ENCODE measurements around the gene ARHGAP9.
"Not testable (repeated sequence)": the region's sequence is repeated elsewhere in the genome, so short reads cannot be mapped to it uniquely, and the experiment has no call there.

Gene ARHGAP9

GRCh38 chr12:57479376-57480115 is at the start of gene ARHGAP9:
Gene ARHGAP9, minus strand, starts transcription at chr12:57479866. Its CDS starts 460 bp downstream, at chr12:57479406.
- DNase-seq, result no peak

- DNase-seq, result no peak
Measured at GRCh38 chr12:57528831-57529555, 49.3 kb upstream of the ARHGAP9 start.

- no peak for DNase-seq
Measured at GRCh38 chr12:57528176-57528575, 48.5 kb upstream of the ARHGAP9 start.

- no peak for DNase-seq
Measured at GRCh38 chr12:57527184-57527583, 47.5 kb upstream of the ARHGAP9 start.

- no peak for DNase-seq
Measured at GRCh38 chr12:57526477-57527126, 46.9 kb upstream of the ARHGAP9 start.

- DNase-seq, result no peak
Measured at GRCh38 chr12:57525615-57526383, 46.1 kb upstream of the ARHGAP9 start.

GRCh38 chr12:57524814-57525614 is 45.3 kb upstream of the ARHGAP9 start:
- no peak for DNase-seq

- DNase-seq, result no peak
Measured at GRCh38 chr12:57523706-57524614, 44.3 kb upstream of the ARHGAP9 start.

GRCh38 chr12:57522887-57523705 is 43.4 kb upstream of the ARHGAP9 start:
- DNase-seq, result no peak

- peak; percentile 96 for DNase-seq
Measured at GRCh38 chr12:57522011-57522886, 42.6 kb upstream of the ARHGAP9 start, which contains the start of gene MBD6. Gene MBD6, plus strand, starts transcription at chr12:57522824. Its CDS starts 1,480 bp downstream, at chr12:57524304.

- DNase-seq, result no peak
Measured at GRCh38 chr12:57521525-57522010, 41.9 kb upstream of the ARHGAP9 start.

- DNase-seq, result peak; percentile 100
Measured at GRCh38 chr12:57520053-57520818, 40.6 kb upstream of the ARHGAP9 start, which contains the start of gene DDIT3. Gene DDIT3, minus strand, starts transcription at chr12:57520514. Its CDS starts 3,108 bp downstream, at chr12:57517406.

- no peak for DNase-seq
Measured at GRCh38 chr12:57519796-57520052, 40.1 kb upstream of the ARHGAP9 start.

- no peak for DNase-seq
Measured at GRCh38 chr12:57518920-57519795, 39.5 kb upstream of the ARHGAP9 start.

- DNase-seq, result no peak
Measured at GRCh38 chr12:57518176-57518919, 38.7 kb upstream of the ARHGAP9 start.

GRCh38 chr12:57517718-57518117 is 38.1 kb upstream of the ARHGAP9 start:
- not testable (repeated sequence) for DNase-seq

All from NCI-H774 (cell line).